ENCODE results near the gene SF1. TPM values are rescaled to one million over a fixed set of nuclear protein-coding genes. Genes with fewer than 3 reads are reported as not detected.

Gene SF1
- total and polyA plus RNA-seq, 2 of the 4 experiments (the other 2 are of a cell fraction), result 56.8 to 88.0 TPM

DNA sequence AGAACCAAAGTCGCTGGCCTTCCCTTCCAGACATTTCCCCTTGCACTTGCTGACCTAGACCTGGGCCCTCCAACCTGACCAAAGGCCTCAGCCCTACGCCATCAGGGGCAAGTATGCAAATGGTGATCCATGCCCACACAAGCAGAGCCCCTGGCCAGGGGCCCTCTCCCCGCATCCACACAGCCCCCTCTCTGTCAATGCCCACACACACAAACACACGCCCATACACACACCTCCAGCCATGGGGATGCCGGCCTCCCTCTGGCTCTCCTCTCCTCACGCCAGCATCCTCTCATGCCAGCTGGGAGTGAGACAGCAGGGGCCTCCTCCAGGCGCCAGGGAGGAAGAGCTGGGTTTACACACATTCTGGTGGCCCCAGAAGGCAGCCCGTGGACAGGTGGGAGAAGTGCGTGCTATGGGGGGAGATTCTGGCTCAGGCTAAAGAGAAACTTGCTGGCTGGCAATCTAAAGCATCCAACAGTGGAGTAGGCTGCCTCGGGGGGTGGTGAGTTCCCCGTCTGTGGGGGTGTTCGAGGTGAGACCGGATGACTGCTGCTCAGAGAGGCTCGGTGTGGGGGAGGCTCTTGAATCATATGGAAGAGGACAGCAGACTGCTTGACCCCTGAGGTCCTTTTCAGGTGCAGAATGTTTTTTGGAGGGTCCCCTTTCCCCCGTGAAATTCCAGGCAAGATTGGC, 60.1 kb downstream of the SF1 start:
- Histone ChIP-seq H3K23ac (ENCODE audit: low read depth, low read length) (no peak overlapping the region), H3K14ac (replicated peaks; ENCODE audit: low read depth, low read length) (no peak overlapping the region), H3K4me1 (ENCODE audit: control insufficient read depth, insufficient read depth, low read length) (no peaks in the 10 kb centered on the region), H4K91ac (ENCODE audit: insufficient read depth, low read depth, low read length) (no peak overlapping the region), H4K5ac (ENCODE audit: low read depth, low read length) (no peak overlapping the region), H2AK5ac (ENCODE audit: low read depth, low read length) (no peak overlapping the region), H4K20me1 (ENCODE audit: insufficient read depth, low read length) (no peaks in the 10 kb centered on the region), H3K9ac (ENCODE audit: low read depth, low read length) (no peak overlapping the region), H3K79me1 (ENCODE audit: low read depth in 1 of 2, low read length in 2 of 2) (no peaks in the 10 kb centered on the region), H2AK9ac (replicated peaks; ENCODE audit: low read depth, low read length, poor library complexity) (no peak overlapping the region), H3K27ac (ENCODE audit: insufficient read depth, low read length) (no peak overlapping the region), H2BK20ac (ENCODE audit: low read depth, low read length) (no peak overlapping the region), H3K18ac (ENCODE audit: low read depth, low read length) (no peak overlapping the region), H2BK5ac (ENCODE audit: low read depth, low read length, poor library complexity, severe bottlenecking) (no peak overlapping the region), H4K8ac (ENCODE audit: low read depth in 2 of 2, low read length in 2 of 2) (no peak overlapping the region), H2BK15ac (ENCODE audit: low read depth, low read length) (no peak overlapping the region), H3K36me3 (ENCODE audit: control insufficient read depth, insufficient read depth, low read length) (no peaks in the 10 kb centered on the region), H3K56ac (ENCODE audit: extremely low read depth, insufficient read depth, low read length) (no peak overlapping the region), H3K9me1 (ENCODE audit: insufficient read depth, low read length) (no peaks in the 10 kb centered on the region), H3K4ac (ENCODE audit: low read depth, low read length) (no peak overlapping the region), H2AFZ (replicated peaks; ENCODE audit: low read length, poor library complexity) (no peak overlapping the region), H3K4me3 (ENCODE audit: insufficient read depth, low read depth, low read length) (no peak overlapping the region), H3K9me3 (ENCODE audit: control insufficient read depth, insufficient read depth, low read length) (no peaks in the 10 kb centered on the region), H3K4me2 (ENCODE audit: low read depth, low read length) (no peak overlapping the region), H2BK120ac (ENCODE audit: low read depth, low read length) (no peak overlapping the region), H3K27me3 (ENCODE audit: control insufficient read depth, insufficient read depth, low read length) (peaks cover 85% of the 10 kb centered on the region)
- intact Hi-C loops (cut with micrococcal nuclease) (no loop called here), in situ Hi-C loops (cut with MboI; ENCODE audit: low sequenced_read_pairs) (no loop called here), dilution Hi-C loops (cut with HindIII; ENCODE audit: low sequenced_read_pairs, unreplicated experiment) (no loop called here)
- no peak for DNase-seq
- TF ChIP-seq CHD1 (IDR thresholded peaks at IDR 0.05; ENCODE audit: low read depth, low read length), result no peak
- TF ChIP-seq, protein P1, sequence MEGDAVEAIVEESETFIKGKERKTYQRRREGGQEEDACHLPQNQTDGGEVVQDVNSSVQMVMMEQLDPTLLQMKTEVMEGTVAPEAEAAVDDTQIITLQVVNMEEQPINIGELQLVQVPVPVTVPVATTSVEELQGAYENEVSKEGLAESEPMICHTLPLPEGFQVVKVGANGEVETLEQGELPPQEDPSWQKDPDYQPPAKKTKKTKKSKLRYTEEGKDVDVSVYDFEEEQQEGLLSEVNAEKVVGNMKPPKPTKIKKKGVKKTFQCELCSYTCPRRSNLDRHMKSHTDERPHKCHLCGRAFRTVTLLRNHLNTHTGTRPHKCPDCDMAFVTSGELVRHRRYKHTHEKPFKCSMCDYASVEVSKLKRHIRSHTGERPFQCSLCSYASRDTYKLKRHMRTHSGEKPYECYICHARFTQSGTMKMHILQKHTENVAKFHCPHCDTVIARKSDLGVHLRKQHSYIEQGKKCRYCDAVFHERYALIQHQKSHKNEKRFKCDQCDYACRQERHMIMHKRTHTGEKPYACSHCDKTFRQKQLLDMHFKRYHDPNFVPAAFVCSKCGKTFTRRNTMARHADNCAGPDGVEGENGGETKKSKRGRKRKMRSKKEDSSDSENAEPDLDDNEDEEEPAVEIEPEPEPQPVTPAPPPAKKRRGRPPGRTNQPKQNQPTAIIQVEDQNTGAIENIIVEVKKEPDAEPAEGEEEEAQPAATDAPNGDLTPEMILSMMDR (conservative IDR thresholded peaks at IDR 0.05; ENCODE audit: low read depth, low read length), result no peak
- TF ChIP-seq MXI1 (IDR thresholded peaks at IDR 0.05; ENCODE audit: borderline replicate concordance, low read depth, low read length), result no peak
- TF ChIP-seq, protein P2, sequence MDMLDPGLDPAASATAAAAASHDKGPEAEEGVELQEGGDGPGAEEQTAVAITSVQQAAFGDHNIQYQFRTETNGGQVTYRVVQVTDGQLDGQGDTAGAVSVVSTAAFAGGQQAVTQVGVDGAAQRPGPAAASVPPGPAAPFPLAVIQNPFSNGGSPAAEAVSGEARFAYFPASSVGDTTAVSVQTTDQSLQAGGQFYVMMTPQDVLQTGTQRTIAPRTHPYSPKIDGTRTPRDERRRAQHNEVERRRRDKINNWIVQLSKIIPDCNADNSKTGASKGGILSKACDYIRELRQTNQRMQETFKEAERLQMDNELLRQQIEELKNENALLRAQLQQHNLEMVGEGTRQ (IDR thresholded peaks at IDR 0.05; ENCODE audit: low read depth, low read length), result no peak
- TF ChIP-seq FOS (IDR thresholded peaks at IDR 0.05; ENCODE audit: low read depth, low read length), result no peak
- no peak for TF ChIP-seq CEBPB (IDR thresholded peaks at IDR 0.05; ENCODE audit: low read depth, low read length)
- TF ChIP-seq RFX5 (IDR thresholded peaks at IDR 0.05; ENCODE audit: low read depth, low read length), result no peak
- no peak for TF ChIP-seq SMC3 (IDR thresholded peaks at IDR 0.05; ENCODE audit: low read depth, low read length)
- TF ChIP-seq POLR2A (IDR thresholded peaks at IDR 0.05; ENCODE audit: low read depth, low read length), result no peak
- no peak for TF ChIP-seq BHLHE40 (IDR thresholded peaks at IDR 0.05; ENCODE audit: low read depth, low read length)
- no peak for TF ChIP-seq MAZ (IDR thresholded peaks at IDR 0.05; ENCODE audit: borderline replicate concordance, low read depth, low read length)
- no peak for TF ChIP-seq MAFK (IDR thresholded peaks at IDR 0.05; ENCODE audit: low read depth, low read length)
- POLR2A ChIA-PET (ENCODE audit: unreplicated experiment), result no interaction called here
- BruUV-seq (replicated peaks), result no TSS peak
- ATAC-seq (ENCODE audit: low read depth), result no peak
- 74% methylated on average over 5 of the region's 15 CpGs; no CpG with 5 or more reads in 1 of the 2 experiments for WGBS, 2 experiments (ENCODE audit: extremely low coverage in 2 of 2, insufficient read length in 1 of 2)
- CTCF ChIA-PET, result interaction anchor here (1.3 kb wide), 1 partner anchor 29 kb away, joined by 5 read pairs; no protein-coding TSS in a partner anchor
